Posterior vena cava (tissue), 2 donors: ENCODE measurements around the gene PCDHA8. TPM values are rescaled to one million over a fixed set of nuclear protein-coding genes. Genes with fewer than 3 reads are reported as not detected.
"Not testable (repeated sequence)": the region's sequence is repeated elsewhere in the genome, so short reads cannot be mapped to it uniquely, and the experiment has no call there.

Experiments used
- DNase-seq: peaks from one replicate; pipeline ENCODE4 v3.0.0-alpha.2; 2020; ENCODE audit warnings: low spot score
- intact Hi-C, 2 donors: fragments of 100-400 bp; cut with DNase I; formaldehyde crosslinking; loops; one replicate each; pipeline versions ENCODE4 v1.14.1 to v1.14.2; 2022 to 2023
- total RNA-seq, 2 donors: library from RNA; stranded (reverse); fragmentation: NEBNext Ultra II Directional; extraction: Animal tissue kit (Norgen Biotek cat#: 25700); gene quantifications; one replicate each; pipeline ENCODE4 v1.2.1, GENCODE V29; 2021
- donor health status: DM: yes; HTN: yes; CAD: no.
- donor health status: DM: yes; HTN: yes; CAD: no.

PCDHA8 gene
- total RNA-seq, 2 donors from 2014 or later = not detected

DNA sequence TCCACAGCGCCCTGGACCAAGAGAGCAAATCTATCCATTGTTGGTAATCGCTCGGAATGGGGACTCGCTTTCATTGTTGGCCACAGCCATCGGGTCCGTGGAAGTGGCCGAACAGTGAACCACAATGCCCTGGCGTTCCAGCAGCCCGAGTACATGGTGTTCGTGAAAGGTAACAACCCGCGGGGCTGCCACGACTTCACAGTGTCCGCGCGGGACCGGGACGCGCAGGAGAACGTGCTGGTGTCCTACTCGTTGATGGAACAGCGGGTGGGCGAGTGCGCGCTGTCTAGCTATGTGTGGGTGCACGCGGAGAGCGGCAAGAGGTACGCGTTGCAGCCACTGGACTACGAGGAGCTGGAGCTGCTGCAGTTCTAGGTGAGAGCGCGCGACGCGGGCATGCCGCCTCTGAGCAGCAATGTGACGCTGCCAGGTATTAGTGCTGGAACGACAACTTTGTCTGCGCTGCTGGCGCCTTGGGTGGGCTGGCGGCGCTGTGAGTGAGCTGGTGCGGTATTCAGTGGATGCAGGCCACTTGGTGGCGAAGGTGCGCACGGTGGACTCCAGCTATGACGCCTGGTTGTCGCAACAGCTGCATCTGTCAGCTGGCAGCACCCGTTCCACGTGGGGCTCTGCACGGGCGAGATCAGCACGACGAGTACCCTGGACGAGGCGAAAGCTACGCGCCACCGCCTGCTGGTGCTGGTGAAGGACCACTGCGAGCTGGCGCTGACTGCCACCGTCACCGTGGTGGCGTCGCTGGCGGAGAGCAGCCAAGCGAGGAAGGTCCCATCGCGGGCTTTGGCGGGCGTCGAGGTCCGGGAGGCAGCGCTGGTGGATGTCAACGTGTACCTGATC lies 21.7 kb downstream of the PCDHA8 start:
- intact Hi-C loops = no loop called here

GRCh38 chr5:140868721-140869554 lies 28.0 kb downstream of the PCDHA8 start, which contains the start of gene PCDHA11:
Gene PCDHA11 (plus strand): TSS chr5:140868957. CDS start chr5:140869104, 147 bp downstream.
- intact Hi-C loops = no loop called here
- DNase-seq = no peak

More for the DNA sequence above, 21.7 kb downstream of the PCDHA8 start:
- no peak for DNase-seq

GRCh38 chr5:140869555-140869886 lies 28.5 kb downstream of the PCDHA8 start:
- DNase-seq = no peak
- intact Hi-C loops = no loop called here

DNA sequence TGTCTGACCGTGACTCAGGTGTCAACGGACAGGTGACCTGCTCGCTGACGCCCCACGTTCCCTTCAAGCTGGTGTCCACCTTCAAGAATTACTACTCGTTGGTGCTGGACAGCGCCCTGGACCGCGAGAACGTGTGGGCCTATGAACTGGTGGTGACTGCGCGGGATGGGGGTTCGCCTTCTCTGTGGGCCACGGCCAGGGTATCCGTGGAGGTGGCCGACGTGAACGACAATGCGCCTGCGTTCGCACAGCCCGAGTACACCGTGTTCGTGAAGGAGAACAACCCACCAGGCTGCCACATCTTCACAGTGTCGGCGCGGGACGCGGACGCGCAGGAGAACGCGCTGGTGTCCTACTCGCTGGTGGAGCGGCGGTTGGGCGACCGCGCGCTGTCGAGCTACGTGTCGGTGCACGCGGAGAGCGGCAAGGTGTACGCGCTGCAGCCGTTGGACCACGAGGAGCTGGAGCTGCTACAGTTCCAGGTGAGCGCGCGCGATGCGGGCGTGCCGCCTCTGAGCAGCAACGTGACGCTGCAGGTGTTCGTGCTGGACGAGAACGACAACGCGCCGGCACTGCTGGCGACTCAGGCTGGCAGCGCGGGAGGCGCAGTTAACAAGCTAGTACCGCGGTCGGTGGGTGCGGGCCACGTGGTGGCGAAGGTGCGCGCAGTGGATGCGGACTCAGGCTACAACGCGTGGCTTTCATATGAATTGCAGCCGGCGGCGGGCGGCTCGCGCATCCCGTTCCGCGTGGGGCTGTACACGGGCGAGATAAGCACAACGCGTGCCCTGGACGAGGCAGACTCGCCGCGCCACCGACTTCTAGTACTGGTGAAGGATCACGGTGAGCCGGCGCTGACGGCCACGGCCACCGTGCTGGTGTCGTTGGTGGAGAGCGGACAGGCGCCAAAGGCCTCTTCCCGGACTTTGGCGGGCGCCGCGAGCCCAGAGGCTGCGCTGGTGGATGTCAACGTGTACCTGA lies 29.5 kb downstream of the PCDHA8 start:
- no peak for DNase-seq
- intact Hi-C loops = no loop called here

- intact Hi-C loops = no loop called here
- no peak for DNase-seq
These were observed 34.4 kb downstream of the PCDHA8 start, which contains the start of gene PCDHA12 for GRCh38 chr5:140875085-140876065. Gene PCDHA12 (plus strand): TSS chr5:140875308. CDS start chr5:140875473, 165 bp downstream.

DNA sequence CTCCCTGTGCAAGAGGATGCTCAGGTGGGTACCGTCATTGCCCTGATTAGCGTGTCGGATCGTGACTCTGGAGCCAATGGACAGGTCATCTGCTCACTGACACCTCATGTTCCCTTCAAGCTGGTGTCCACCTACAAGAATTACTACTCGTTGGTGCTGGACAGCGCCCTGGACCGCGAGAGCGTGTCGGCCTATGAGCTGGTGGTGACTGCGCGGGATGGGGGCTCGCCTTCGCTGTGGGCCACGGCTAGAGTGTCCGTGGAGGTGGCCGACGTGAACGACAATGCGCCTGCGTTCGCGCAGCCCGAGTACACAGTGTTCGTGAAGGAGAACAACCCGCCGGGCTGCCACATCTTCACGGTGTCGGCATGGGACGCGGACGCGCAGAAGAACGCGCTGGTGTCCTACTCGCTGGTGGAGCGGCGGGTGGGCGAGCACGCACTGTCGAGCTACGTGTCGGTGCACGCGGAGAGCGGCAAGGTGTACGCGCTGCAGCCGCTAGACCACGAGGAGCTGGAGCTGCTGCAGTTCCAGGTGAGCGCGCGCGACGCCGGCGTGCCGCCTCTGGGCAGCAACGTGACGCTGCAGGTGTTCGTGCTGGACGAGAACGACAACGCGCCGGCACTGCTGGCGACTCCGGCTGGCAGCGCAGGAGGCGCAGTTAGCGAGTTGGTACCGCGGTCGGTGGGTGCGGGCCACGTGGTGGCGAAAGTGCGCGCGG lies 35.7 kb downstream of the PCDHA8 start:
- DNase-seq, intact Hi-C loops: not testable (repeated sequence)

DNA sequence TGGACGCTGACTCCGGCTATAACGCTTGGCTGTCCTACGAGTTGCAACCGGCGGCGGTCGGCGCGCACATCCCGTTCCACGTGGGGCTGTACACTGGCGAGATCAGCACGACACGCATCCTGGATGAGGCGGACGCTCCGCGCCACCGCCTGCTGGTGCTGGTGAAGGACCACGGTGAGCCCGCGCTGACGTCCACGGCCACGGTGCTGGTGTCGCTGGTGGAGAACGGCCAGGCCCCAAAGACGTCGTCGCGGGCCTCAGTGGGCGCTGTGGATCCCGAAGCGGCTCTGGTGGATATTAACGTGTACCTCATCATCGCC lies 36.2 kb downstream of the PCDHA8 start:
- intact Hi-C loops = no loop called here
- no peak for DNase-seq

- intact Hi-C loops = no loop called here
- DNase-seq = no peak
These were observed 41.1 kb downstream of the PCDHA8 start, which contains the start of gene PCDHA13 for GRCh38 chr5:140881889-140882590. Gene PCDHA13 (plus strand): TSS chr5:140882124. CDS start chr5:140882269, 145 bp downstream.

GRCh38 chr5:140882591-140882899 lies 41.6 kb downstream of the PCDHA8 start:
- intact Hi-C loops = no loop called here
- DNase-seq = no peak

DNA sequence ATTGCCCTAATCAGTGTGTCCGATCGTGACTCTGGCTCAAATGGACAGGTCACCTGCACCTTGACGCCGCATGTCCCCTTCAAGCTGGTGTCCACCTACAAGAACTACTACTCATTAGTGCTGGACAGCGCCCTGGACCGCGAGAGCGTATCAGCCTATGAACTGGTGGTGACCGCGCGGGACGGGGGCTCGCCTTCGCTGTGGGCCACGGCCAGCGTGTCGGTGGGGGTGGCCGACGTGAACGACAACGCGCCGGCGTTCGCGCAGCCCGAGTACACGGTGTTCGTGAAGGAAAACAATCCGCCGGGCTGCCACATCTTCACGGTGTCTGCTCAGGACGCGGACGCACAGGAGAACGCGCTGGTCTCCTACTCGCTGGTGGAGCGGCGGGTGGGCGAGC lies 42.4 kb downstream of the PCDHA8 start:
- intact Hi-C loops = no loop called here
- DNase-seq = peak; percentile 80

- intact Hi-C loops = no loop called here
These were observed 43.1 kb downstream of the PCDHA8 start for GRCh38 chr5:140883927-140884697.

More at GRCh38 chr5:140883927-140884697, 43.1 kb downstream of the PCDHA8 start:
- peak; percentile 78 for DNase-seq

Other genes starting within 250 kb of the PCDHA8 start
- gene CD14, start 208.0 kb upstream of the PCDHA8 start, total RNA-seq = 10 to 100 TPM; 64.6 to 68.8 TPM
- gene TMCO6, start 201.7 kb upstream of the PCDHA8 start, total RNA-seq = 10 to 100 TPM in 1 of 2 donors, 1 to 10 TPM in 1; 6.6 to 11.2 TPM
- 10 to 100 TPM; 37.4 to 45.9 TPM for gene NDUFA2, start 193.6 kb upstream of the PCDHA8 start, total RNA-seq
- 10 to 100 TPM; 63.1 to 70.3 TPM for gene IK, start 193.4 kb upstream of the PCDHA8 start, total RNA-seq
- gene WDR55, start 176.3 kb upstream of the PCDHA8 start, total RNA-seq = 10 to 100 TPM; 13.0 to 14.9 TPM
- under 1 TPM; 0.52 to 0.56 TPM for gene DND1, start 167.6 kb upstream of the PCDHA8 start, total RNA-seq
- gene HARS1, start 149.8 kb upstream of the PCDHA8 start, total RNA-seq = 10 to 100 TPM; 38.0 to 48.2 TPM
- 10 to 100 TPM; 16.8 to 19.2 TPM for gene HARS2, start 149.7 kb upstream of the PCDHA8 start, total RNA-seq
- gene ZMAT2, start 140.7 kb upstream of the PCDHA8 start, total RNA-seq = 10 to 100 TPM; 31.8 to 34.9 TPM
- not detected for gene PCDHA1, start 55.0 kb upstream of the PCDHA8 start, total RNA-seq
- under 1 TPM in 1 of 2 donors, not detected in 1; 0.14 TPM for gene PCDHA2, start 46.3 kb upstream of the PCDHA8 start, total RNA-seq
- gene PCDHA3, start 40.1 kb upstream of the PCDHA8 start, total RNA-seq = under 1 TPM; 0.19 to 0.23 TPM
- gene PCDHA4, start 34.1 kb upstream of the PCDHA8 start, total RNA-seq = under 1 TPM; 0.32 to 0.48 TPM
- gene PCDHA5, start 19.6 kb upstream of the PCDHA8 start, total RNA-seq = under 1 TPM; 0.14 TPM
- under 1 TPM; 0.14 to 0.23 TPM for gene PCDHA6, start 13.2 kb upstream of the PCDHA8 start, total RNA-seq
- gene PCDHA7, start 6.9 kb upstream of the PCDHA8 start, total RNA-seq = under 1 TPM in 1 of 2 donors, not detected in 1; 0.19 TPM
- gene PCDHA9, start 7.2 kb downstream of the PCDHA8 start, total RNA-seq = under 1 TPM; 0.14 TPM
- under 1 TPM; 0.52 to 0.60 TPM for gene PCDHA10, start 14.7 kb downstream of the PCDHA8 start, total RNA-seq
- gene PCDHA11, start 27.8 kb downstream of the PCDHA8 start, total RNA-seq = under 1 TPM; 0.14 TPM
- under 1 TPM in 1 of 2 donors, not detected in 1; 0.24 TPM for gene PCDHA12, start 34.1 kb downstream of the PCDHA8 start, total RNA-seq
- under 1 TPM in 1 of 2 donors, not detected in 1; 0.05 TPM for gene PCDHA13, start 40.9 kb downstream of the PCDHA8 start, total RNA-seq
- gene PCDHAC1, start 85.1 kb downstream of the PCDHA8 start, total RNA-seq = under 1 TPM; 0.14 to 0.24 TPM
- under 1 TPM; 0.32 to 0.33 TPM for gene PCDHAC2, start 125.3 kb downstream of the PCDHA8 start, total RNA-seq
- not detected for gene PCDHB1, start 210.2 kb downstream of the PCDHA8 start, total RNA-seq